Right lobe of liver (tissue), 6 donors: ENCODE results near the gene ANXA4. TPM values are rescaled to one million over a fixed set of nuclear protein-coding genes. Genes with fewer than 3 reads are reported as not detected.

Experiments
- ATAC-seq, 4 donors: fragments of 200-7000 bp; cut with Tn5 transposase; one replicate each; pipeline ENCODE4 v1.9.1; 2020; ENCODE audit warnings: mild to moderate bottlenecking in 4 of 4, moderate library complexity in 4 of 4
- DNase-seq, 3 donors: peaks; one replicate each; pipeline ENCODE4 v3.0.0-alpha.2; 2020
- H3K27ac ChIP-seq, 3 donors: fragments of 200-600 bp; one replicate each; pipeline ENCODE4 v1.8.0; 2022
- H3K27me3 ChIP-seq, 2 donors: fragments of 200-600 bp; one replicate each; pipeline ENCODE4 v1.8.0; 2022
- H3K36me3 ChIP-seq, 4 donors: fragments of 200-600 bp; sonication (generic) in 1 of 4; one replicate each; pipeline versions ENCODE4 v1.5.1 to v1.8.0; 2017 to 2022; ENCODE audit warnings: control low read depth in 1 of 4
- H3K4me1 ChIP-seq, 4 donors: fragments of 200-600 bp; sonication (generic) in 1 of 4; one replicate each; pipeline versions ENCODE4 v1.5.1 to v1.8.0; 2017 to 2022; ENCODE audit warnings: control low read depth in 1 of 4
- H3K4me3 ChIP-seq, 3 donors: fragments of 200-600 bp; one replicate each; pipeline ENCODE4 v1.8.0; 2022
- H3K9me3 ChIP-seq, 4 donors: fragments of 200-600 bp; sonication (generic) in 1 of 4; one replicate each; pipeline versions ENCODE4 v1.5.1 to v1.8.0; 2017 to 2022; ENCODE audit warnings: control low read depth in 1 of 4
- POLR2A ChIP-seq: fragments of 450-650 bp; IDR thresholded peaks from one replicate; pipeline ENCODE4 v1.6.1; 2017; ENCODE audit warnings: antibody characterized with exemption, mild to moderate bottlenecking
- WGBS: methylation state at CpG from one replicate; pipeline ENCODE4 v1.1.6; 2018; ENCODE audit warnings: low coverage, low lambda C conversion rate; ENCODE audit not compliant: insufficient coverage; ENCODE audit errors: missing lambda C conversion rate; 5-methylcytosine and 5-hydroxymethylcytosine counted together
- intact Hi-C, 2 donors: fragments of 100-400 bp; cut with DNase I; formaldehyde crosslinking; loops; one replicate each; pipeline versions ENCODE4 v1.11.2 to v1.14.1; 2022
- total RNA-seq, 6 experiments: library from RNA; depleted of rRNA in 2 of 6; stranded (reverse); fragments of >200 nt in 2 of 6; fragmentation: NEBNext Ultra II Directional in 3 of 6; extraction: Animal tissue kit (Norgen Biotek cat#: 25700) in 3 of 6; gene quantifications; one replicate each; pipeline versions ENCODE4 v1.1.0 to v1.2.4, GENCODE V29; 2016 to 2023
- TF ChIP-seq, protein P1 (sequence below), 4 donors: fragments of 200-600 bp in 3 of 4; fragments of 450-650 bp in 1 of 4; IDR thresholded peaks; one replicate each; pipeline versions ENCODE4 v1.5.1 to v1.8.0; 2016 to 2022; ENCODE audit warnings: antibody characterized with exemption in 4 of 4, mild to moderate bottlenecking in 2 of 4
- donor health status: DM: no; HTN: yes; CAD: no.
- donor health status: DM: no; HTN: no; CAD: no.
- donor health status: DM: no; HTN: no; CAD: no.
- donor health status: DM: no; HTN: yes; CAD: no.
- donor health status: DM: no; HTN: yes; CAD: no.

ANXA4 gene
- total RNA-seq, 6 experiments from 2014 or later, result 53.5 to 173 (median 92.1) TPM

GRCh38 chr2:69717861-69718273 lies 24.1 kb upstream of the ANXA4 start:
- WGBS, result 52% methylated on average over 2 of the region's 2 CpGs
- no peak for DNase-seq
- Histone ChIP-seq H3K27ac (no peak overlapping the region), H3K9me3 (no peaks in the 10 kb centered on the region), H3K36me3 (no peaks in the 10 kb centered on the region), H3K4me3 (no peak overlapping the region), H3K27me3 (no peaks in the 10 kb centered on the region), H3K4me1 (no peaks in the 10 kb centered on the region)
- no peak for TF ChIP-seq POLR2A
- TF ChIP-seq, protein P1, sequence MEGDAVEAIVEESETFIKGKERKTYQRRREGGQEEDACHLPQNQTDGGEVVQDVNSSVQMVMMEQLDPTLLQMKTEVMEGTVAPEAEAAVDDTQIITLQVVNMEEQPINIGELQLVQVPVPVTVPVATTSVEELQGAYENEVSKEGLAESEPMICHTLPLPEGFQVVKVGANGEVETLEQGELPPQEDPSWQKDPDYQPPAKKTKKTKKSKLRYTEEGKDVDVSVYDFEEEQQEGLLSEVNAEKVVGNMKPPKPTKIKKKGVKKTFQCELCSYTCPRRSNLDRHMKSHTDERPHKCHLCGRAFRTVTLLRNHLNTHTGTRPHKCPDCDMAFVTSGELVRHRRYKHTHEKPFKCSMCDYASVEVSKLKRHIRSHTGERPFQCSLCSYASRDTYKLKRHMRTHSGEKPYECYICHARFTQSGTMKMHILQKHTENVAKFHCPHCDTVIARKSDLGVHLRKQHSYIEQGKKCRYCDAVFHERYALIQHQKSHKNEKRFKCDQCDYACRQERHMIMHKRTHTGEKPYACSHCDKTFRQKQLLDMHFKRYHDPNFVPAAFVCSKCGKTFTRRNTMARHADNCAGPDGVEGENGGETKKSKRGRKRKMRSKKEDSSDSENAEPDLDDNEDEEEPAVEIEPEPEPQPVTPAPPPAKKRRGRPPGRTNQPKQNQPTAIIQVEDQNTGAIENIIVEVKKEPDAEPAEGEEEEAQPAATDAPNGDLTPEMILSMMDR (IDR thresholded peaks at IDR 0.05), result no peak
- no peak for ATAC-seq
- intact Hi-C loops, result loop anchor here (10.0 kb wide), 1 partner anchor 153 kb away; no protein-coding TSS in a partner anchor

DNA sequence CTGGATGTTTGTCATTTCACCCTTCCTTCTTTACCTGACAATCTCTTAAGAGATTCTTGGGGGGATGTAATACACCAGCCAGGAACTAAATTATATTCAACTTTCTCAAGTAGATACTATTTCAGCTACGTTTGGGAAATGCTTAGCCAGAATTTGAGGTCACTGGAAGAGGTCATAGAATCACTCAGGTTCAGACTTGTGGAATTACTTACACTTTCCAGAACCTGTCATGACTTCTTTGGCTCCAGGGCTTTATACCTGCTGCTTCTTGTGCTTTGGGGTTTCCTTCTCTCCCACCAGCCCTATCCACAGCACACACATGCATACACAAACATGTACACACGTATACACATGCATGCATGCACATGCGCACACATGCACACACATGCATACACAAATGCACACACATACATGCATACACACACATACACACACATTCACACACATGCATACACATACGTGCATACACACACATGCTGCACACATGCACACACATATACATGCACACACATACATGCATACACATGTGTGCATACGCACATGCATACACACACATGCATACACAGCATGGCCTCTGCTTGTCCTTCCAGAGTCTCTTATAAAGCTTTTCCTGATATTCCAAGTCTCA lies 23.5 kb upstream of the ANXA4 start:
- no peak for ATAC-seq

DNA sequence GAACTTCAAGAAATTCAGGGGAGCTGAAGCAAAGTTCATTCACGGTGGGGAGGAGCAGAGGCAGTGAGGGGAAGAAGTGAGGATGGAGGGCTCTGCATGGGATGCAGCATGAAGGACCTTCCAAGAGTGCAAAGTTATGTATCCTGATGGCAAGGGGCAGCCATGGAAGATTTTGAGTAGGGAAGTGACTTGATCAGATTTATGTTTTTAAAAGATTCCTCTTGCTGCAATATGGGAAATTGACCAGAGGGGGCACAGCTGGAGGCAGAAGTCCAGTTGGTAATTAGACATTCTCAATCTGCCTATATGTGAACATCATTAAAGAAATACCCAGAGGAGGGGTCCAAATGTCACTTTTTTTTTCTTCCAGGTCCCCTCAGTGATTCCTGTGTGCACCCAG lies 21.5 kb upstream of the ANXA4 start:
- Histone ChIP-seq H3K4me3 (no peak overlapping the region), H3K4me1 (no peaks in the 10 kb centered on the region), H3K27me3 (no peaks in the 10 kb centered on the region), H3K27ac (no peak overlapping the region), H3K9me3 (no peaks in the 10 kb centered on the region), H3K36me3 (no peaks in the 10 kb centered on the region)
- intact Hi-C loops, result loop anchor here in 1 of 2 donors (5.0 kb wide), 1 partner anchor 97 kb away; no protein-coding TSS in a partner anchor
- DNase-seq (no peak), ATAC-seq (no peak)
- 71% methylated on average over 1 of the region's 1 CpG for WGBS
- TF ChIP-seq, protein P1 (IDR thresholded peaks at IDR 0.05), result peak in 3 of 4 donors; percentile 11 to 18 (median 17)
- no peak for TF ChIP-seq POLR2A

More for the DNA sequence above, 23.5 kb upstream of the ANXA4 start:
- H3K4me1 ChIP-seq, result no peaks in the 10 kb centered on the region
- no peaks in the 10 kb centered on the region for H3K36me3 ChIP-seq
- 70% methylated on average over 5 of the region's 5 CpGs for WGBS
- H3K4me3 ChIP-seq, result no peak overlapping the region
- no peak overlapping the region for H3K27ac ChIP-seq
- no peak for DNase-seq
- intact Hi-C loops, result loop anchor here (10.0 kb wide), 1 partner anchor 154 kb away; no protein-coding TSS in a partner anchor
- no peaks in the 10 kb centered on the region for H3K27me3 ChIP-seq
- TF ChIP-seq POLR2A, result no peak
- TF ChIP-seq, protein P1 (IDR thresholded peaks at IDR 0.05), result no peak
- no peaks in the 10 kb centered on the region for H3K9me3 ChIP-seq

GRCh38 chr2:69721022-69721421 lies 20.9 kb upstream of the ANXA4 start:
- Histone ChIP-seq H3K4me1 (no peaks in the 10 kb centered on the region), H3K27ac (no peak overlapping the region), H3K4me3 (no peak overlapping the region), H3K9me3 (no peaks in the 10 kb centered on the region), H3K36me3 (no peaks in the 10 kb centered on the region), H3K27me3 (no peaks in the 10 kb centered on the region)
- ATAC-seq (peak in 3 of 4 donors; percentile 18 to 38 (median 28)), DNase-seq (no peak)
- intact Hi-C loops, result loop anchor here in 1 of 2 donors (5.0 kb wide), 1 partner anchor 96 kb away; no protein-coding TSS in a partner anchor
- 37% methylated on average over 4 of the region's 4 CpGs for WGBS
- TF ChIP-seq POLR2A, result no peak
- TF ChIP-seq, protein P1 (IDR thresholded peaks at IDR 0.05), result no peak
